SK-N-MC (cell line): ENCODE measurements around the gene HNRNPH1.
A peak's percentile ranks its signal among the peaks of the same experiment; 100 is the strongest.

ENCODE experiments used
- DNase-seq: peaks from one replicate; pipeline ENCODE4 v3.0.0-alpha.2; 2011; ENCODE audit warnings: low read depth, low spot score
- H3K27ac ChIP-seq: fragments of 200-600 bp; sonication (generic); 2 replicates; pipeline ENCODE4 v1.5.1; 2016; ENCODE audit warnings: mixed run types
- H3K36me3 ChIP-seq: fragments of 200-600 bp; sonication (generic); 2 replicates; pipeline ENCODE4 v1.6.1; 2017; ENCODE audit warnings: antibody characterized with exemption, low read length, mixed read lengths; ENCODE audit not compliant: insufficient read depth
- H3K4me3 ChIP-seq: fragments of 200-600 bp; sonication (generic); 2 replicates; pipeline ENCODE4 v1.5.1; 2016
- H3K9ac ChIP-seq: fragments of 200-600 bp; sonication (generic); 2 replicates; pipeline ENCODE4 v1.8.0; 2017; ENCODE audit warnings: mixed run types, mixed read lengths; ENCODE audit not compliant: insufficient read length
- H3K9me3 ChIP-seq: fragments of 200-600 bp; sonication (generic); 2 replicates; pipeline ENCODE4 v1.6.1; 2017; ENCODE audit warnings: low read depth, mild to moderate bottlenecking, antibody characterized with exemption, low read length, moderate library complexity, mixed read lengths
- EZH2 ChIP-seq: fragments of 200-600 bp; sonication (generic); IDR thresholded peaks from one replicate; pipeline ENCODE4 v1.6.1; 2017; ENCODE audit warnings: antibody characterized with exemption
- FOXP2 ChIP-seq: optimal IDR thresholded peaks from 2 replicates; pipeline ENCODE3; 2011; ENCODE audit warnings: mild to moderate bottlenecking, moderate library complexity; ENCODE audit not compliant: insufficient read depth; ENCODE audit errors: extremely low read length, control extremely low read depth
- POLR2AphosphoS5 ChIP-seq: IDR thresholded peaks from 2 replicates; pipeline ENCODE4 v1.6.1; 2012; ENCODE audit warnings: mild to moderate bottlenecking, low read depth, low read length, borderline replicate concordance

Gene HNRNPH1

GRCh38 chr5:179615203-179615602, 8.3 kb downstream of the HNRNPH1 start:
- DNase-seq, result no peak
- Histone ChIP-seq H3K4me3 (no peak overlapping the region), H3K9ac (no peak overlapping the region), H3K9me3 (no peaks in the 10 kb centered on the region), H3K36me3 (peaks cover 100% of the 10 kb centered on the region), H3K27ac (peak overlapping the region; percentile 37)
- TF ChIP-seq EZH2, result no peak
- no peak for TF ChIP-seq POLR2AphosphoS5
- no peak for TF ChIP-seq FOXP2

DNA sequence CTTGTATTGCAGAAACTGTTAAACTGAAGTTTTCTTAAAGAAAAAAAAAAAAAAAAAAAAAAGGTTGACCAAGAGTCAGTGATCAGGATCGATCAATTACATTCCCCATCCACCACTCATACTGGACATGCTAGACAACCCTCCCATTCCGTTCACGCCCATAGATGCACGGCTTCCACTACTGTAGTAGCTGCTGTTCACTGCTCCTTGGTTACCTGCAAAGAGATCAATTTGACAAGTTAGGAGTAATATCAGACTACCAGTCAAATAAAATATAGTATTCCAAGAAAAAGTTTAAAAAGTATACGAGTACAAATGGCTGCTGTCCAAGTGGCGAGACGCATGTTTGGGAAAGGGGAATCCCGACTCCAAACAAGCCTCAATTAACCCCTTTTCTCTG, 8.7 kb downstream of the HNRNPH1 start:
- Histone ChIP-seq H3K27ac (peak overlapping the region; percentile 48; the same call in 1 of the 2 replicates), H3K36me3 (peaks cover 100% of the 10 kb centered on the region)

GRCh38 chr5:179613460-179614071, 9.9 kb downstream of the HNRNPH1 start:
- DNase-seq, result no peak
- no peak for TF ChIP-seq FOXP2
- TF ChIP-seq EZH2, result no peak
- TF ChIP-seq POLR2AphosphoS5, result no peak; the same call in 1 of the 2 replicates
- H3K9me3 ChIP-seq, result no peaks in the 10 kb centered on the region
- peaks cover 95% of the 10 kb centered on the region for H3K36me3 ChIP-seq
- H3K9ac ChIP-seq, result no peak overlapping the region
- H3K27ac ChIP-seq, result peak overlapping the region; percentile 48; the same call in 1 of the 2 replicates
- H3K4me3 ChIP-seq, result no peak overlapping the region

More for the DNA sequence above, 8.7 kb downstream of the HNRNPH1 start:
- TF ChIP-seq FOXP2 (no peak), EZH2 (no peak), POLR2AphosphoS5 (no peak)
- no peak for DNase-seq
- no peak overlapping the region for H3K4me3 ChIP-seq
- H3K9ac ChIP-seq, result no peak overlapping the region
- H3K9me3 ChIP-seq, result no peaks in the 10 kb centered on the region

- TF ChIP-seq POLR2AphosphoS5 (peak; percentile 47), EZH2 (no peak), FOXP2 (no peak)
- Histone ChIP-seq H3K4me3 (no peak overlapping the region), H3K27ac (peak overlapping the region; percentile 48; the same call in 1 of the 2 replicates), H3K36me3 (peaks cover 91% of the 10 kb centered on the region), H3K9ac (no peak overlapping the region), H3K9me3 (no peaks in the 10 kb centered on the region)
- no peak for DNase-seq
Measured at GRCh38 chr5:179612577-179613459, 10.7 kb downstream of the HNRNPH1 start.

DNA sequence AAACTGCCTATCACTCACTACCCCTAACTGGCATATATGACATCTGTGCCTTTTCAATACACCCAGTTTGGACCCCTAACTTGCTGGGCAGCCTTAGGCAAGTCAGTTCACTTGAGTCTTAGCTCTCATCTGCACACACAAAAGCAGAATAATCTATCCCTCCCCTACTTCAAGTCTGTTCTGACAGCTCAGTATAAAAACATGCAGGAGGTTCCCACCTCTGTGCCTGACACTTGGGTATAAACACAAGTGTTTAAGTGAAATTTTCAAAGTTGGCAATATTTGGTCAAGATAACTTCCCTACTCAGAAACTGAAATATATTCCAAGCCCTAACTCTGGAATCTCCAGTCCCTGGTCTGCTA, 12.6 kb downstream of the HNRNPH1 start:
- no peak; the same call in 1 of the 2 replicates for TF ChIP-seq POLR2AphosphoS5
- TF ChIP-seq FOXP2, result no peak
- no peak for TF ChIP-seq EZH2
- Histone ChIP-seq H3K4me3 (no peak overlapping the region), H3K9ac (no peak overlapping the region), H3K27ac (peak overlapping the region; percentile 72), H3K9me3 (no peaks in the 10 kb centered on the region), H3K36me3 (peaks cover 84% of the 10 kb centered on the region)
- DNase-seq, result no peak

DNA sequence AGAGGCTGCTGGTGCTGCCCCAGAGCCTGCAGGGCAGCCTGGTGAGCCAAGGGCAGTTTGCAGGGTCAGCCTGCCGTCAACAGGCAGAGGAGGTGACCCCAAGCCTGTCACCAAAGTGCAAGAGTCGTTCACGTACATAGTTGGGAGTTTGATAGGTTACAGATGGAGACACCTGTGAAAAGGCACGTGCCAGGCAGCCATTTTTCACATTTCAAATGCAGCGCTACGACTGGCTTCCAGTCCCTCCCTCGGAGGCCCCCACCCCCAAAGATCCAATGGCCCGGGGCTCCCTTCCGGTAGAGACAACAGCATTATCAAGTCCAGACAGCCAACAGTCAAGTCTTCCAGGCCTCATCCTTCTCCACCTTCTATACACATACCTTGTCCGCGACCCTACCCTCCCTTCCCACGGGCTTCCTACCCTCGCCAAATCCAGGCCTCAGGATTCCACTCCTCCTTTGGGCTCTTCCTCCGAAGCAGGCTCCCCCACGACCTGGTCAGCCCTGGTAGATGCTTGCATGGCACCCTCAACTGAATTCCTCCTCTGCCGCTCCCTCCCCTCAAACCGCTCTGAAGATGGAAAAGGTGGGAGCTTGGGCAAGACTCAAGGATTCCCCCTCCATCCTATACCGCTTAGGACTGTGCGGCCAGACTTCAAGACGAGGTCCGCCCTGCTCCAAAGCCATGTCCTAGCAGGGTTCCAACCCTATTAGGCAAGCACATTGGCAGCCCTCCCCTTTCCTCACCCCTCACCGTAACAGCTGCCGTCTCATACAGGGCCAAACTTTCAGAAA, 13.2 kb downstream of the HNRNPH1 start:
- no peaks in the 10 kb centered on the region for H3K9me3 ChIP-seq
- no peak overlapping the region for H3K4me3 ChIP-seq
- TF ChIP-seq FOXP2, result no peak
- TF ChIP-seq POLR2AphosphoS5, result peak; percentile 46; the same call in 1 of the 2 replicates
- DNase-seq, result no peak
- H3K36me3 ChIP-seq, result peaks cover 78% of the 10 kb centered on the region
- H3K27ac ChIP-seq, result peak overlapping the region; percentile 72
- H3K9ac ChIP-seq, result no peak overlapping the region

- DNase-seq, result no peak
- no peak overlapping the region for H3K9ac ChIP-seq
- H3K36me3 ChIP-seq, result peaks cover 73% of the 10 kb centered on the region
Measured at GRCh38 chr5:179609834-179610108, 13.7 kb downstream of the HNRNPH1 start.

DNA sequence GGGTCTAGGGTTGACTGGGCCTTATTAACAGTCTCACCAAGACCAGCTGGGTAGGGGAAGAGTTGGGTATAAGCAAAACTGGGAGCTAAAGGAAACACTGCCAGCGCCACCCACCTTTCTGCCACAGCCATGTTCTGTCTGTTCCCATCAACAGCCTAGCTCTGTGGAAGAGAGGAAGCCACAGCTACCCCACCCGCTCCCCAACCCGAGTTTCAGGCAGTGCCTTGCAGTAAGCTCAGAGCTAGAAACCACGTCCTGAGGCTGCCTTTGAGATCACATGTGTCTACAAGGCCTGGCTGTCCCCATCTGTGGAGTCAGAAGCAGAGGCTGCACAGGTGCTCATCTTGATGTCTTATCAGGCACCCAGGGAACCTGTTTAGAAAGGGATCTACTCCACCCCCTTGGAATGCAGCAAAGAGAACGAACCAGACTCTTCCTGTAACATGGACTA, 15.3 kb downstream of the HNRNPH1 start:
- H3K36me3 ChIP-seq, result peaks cover 56% of the 10 kb centered on the region
- no peak overlapping the region for H3K4me3 ChIP-seq
- H3K9ac ChIP-seq, result no peak overlapping the region
- H3K9me3 ChIP-seq, result no peaks in the 10 kb centered on the region
- TF ChIP-seq EZH2, result no peak
- TF ChIP-seq POLR2AphosphoS5, result no peak; the same call in none of the 2 replicates
- TF ChIP-seq FOXP2, result no peak
- peak overlapping the region; percentile 29 for H3K27ac ChIP-seq
- no peak for DNase-seq

More at GRCh38 chr5:179609834-179610108, 13.7 kb downstream of the HNRNPH1 start:
- no peak overlapping the region for H3K4me3 ChIP-seq
- TF ChIP-seq POLR2AphosphoS5 (no peak; the same call in 1 of the 2 replicates), EZH2 (no peak), FOXP2 (no peak)
- H3K27ac ChIP-seq, result peak overlapping the region; percentile 72
- H3K9me3 ChIP-seq, result no peaks in the 10 kb centered on the region
